SK-MEL-5 (cell line): ENCODE data around the gene PER2. TPM values are rescaled to one million over a fixed set of nuclear protein-coding genes. Genes with fewer than 3 reads are reported as not detected.

Experiments used
- DNase-seq: peaks from one replicate; pipeline ENCODE4 v3.0.0-alpha.2; 2016; ENCODE audit warnings: low read depth, low spot score
- in situ Hi-C: cut with HindIII; loops from 2 replicates; pipeline ENCODE4 v1.10.0; 2016; ENCODE audit warnings: low sequenced_read_pairs, high pct_unique_total_duplicates, low pct_unique_long_range_greater_than_20kb
- total RNA-seq: library from RNA; depleted of rRNA; stranded (reverse); fragments of >200 nt; shearing (Covaris generic); gene quantifications from 2 replicates; pipeline ENCODE4 v1.2.3, GENCODE V29; 2014

The PER2 gene
- total RNA-seq, 1 experiment from 2014 or later = 1.8 TPM

DNA sequence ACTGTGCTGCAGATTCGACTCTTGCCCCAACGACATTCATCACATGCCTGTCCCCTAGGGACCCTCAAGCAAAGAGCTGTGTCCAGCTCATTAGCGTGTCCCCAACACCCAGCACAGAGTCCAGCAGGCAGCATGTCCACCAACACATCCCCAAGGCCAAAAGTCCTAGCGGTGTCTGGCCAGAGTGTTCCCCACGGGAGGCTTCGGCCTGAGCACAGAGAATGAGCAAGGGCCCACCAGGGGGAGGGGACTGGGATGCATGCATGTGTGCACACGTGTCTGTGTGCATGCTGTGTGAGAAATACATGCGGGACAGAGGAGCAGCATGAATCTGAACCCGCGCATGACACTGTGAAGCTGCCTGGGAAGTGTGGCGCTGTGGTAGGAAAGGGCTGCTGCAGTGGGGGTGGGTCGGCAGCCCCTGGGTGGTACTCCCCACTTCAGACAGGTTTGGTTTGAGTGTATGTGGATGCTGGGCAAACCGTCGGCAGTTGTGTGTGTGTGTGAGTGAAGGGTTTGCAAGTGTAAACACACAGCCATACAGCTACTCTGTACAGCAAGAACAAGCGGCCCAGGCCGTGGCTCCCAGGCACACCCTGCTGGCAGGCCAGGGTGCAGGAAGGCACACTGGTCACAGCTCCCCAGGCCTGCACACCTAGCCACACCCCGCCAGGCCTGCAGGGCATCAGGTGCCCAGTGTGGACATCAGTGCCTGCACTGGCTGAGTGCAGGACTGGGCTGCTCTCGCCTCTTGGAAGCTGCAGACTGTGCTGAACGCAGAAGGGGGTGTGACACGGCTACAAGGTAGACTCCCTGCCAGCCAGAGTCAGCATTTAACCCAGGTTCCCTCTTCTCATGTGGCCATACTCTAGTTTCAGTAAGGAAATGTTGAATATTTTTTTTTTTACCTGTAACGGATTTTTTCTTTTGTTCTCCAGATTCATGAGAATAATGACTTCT, 29.1 kb downstream of the PER2 start:
- in situ Hi-C loops = no loop called here
- DNase-seq = no peak

DNA sequence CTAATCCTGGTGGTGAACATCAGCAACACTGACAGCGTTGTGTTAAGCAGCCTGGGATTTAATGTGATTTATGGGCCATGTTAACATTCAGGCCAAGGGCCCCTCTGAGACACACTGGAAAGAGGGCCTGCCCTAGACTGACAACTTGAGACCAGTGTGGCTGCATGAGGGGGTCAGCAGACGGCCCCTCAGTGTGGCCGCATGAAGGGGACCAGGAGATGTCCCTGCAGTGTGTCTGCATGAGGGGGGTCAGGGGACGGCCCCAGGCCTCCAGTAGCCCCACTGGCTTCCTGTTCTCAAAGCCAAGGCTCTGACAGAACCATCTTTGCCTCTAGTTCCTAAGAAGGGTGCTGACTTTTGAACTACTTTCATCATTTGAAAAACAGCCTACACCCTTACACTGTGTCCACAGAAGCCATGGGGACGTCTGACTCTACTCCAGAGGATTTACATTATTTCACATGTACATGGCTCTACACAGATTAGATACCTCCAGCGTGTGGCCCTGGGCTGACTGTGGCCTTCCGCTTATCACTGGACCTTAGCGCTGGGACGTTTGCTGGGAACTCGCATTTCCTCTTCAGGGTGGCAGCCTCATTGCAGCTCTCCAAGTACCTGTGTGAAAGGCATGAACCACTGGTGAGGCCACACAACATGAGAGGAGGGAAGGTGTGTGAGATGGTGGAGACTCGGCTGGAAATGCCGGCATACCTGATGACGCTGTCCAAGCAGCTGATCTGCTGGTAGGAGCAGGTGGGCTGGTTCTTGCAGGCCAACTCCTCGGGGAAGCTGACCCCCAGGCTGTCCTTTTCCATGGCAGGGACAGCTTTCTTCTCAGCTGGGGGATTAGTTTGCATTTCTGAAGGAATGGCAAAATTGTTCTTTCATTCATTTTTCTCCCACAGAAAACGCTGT, 30.4 kb downstream of the PER2 start:
- no peak for DNase-seq
- in situ Hi-C loops = no loop called here

DNA sequence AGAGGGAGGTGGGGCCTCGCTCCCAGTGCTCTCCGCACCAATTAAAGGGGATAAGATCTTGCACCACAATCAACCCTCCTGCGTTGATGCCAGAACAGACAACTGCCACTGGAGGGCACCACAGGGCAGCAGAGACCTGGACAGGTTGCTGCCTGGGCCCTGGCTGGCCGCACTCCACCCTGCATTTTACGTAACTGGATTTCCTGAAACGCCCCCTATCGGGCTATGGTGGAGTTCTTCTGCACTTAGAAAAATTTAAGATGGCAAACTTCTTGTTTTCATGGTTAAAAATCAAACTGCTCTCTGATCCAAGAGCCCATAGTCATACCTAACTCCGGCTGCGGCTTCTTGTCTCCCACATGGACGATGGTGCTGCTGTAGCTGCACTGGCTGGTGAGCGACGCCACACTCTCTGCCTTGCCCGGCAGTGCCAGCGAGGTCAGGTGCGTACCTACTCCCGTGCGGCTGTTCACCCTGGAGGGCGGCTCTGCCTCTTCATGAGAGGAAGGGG, 31.8 kb downstream of the PER2 start:
- DNase-seq = peak; percentile 96
- in situ Hi-C loops = no loop called here

DNA sequence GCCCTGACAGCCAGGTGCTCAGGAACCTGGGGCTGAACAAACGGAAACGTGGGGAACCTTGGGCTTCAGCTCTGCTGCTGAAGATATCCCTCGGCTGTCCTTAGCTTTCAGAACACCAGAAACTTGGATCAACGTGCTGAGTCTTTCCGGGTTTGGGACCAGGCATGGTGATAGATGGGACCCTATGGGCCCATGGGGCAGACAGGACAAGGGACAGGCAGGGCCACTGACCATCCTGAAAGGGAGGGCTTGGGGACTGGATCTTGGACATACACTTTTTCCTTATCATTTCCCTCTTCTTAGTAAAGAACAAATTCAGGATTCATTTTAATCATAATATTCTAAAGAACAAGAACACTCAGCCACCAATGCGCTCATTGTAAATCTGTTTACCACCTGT, 32.3 kb downstream of the PER2 start:
- in situ Hi-C loops = no loop called here
- DNase-seq = no peak

DNA sequence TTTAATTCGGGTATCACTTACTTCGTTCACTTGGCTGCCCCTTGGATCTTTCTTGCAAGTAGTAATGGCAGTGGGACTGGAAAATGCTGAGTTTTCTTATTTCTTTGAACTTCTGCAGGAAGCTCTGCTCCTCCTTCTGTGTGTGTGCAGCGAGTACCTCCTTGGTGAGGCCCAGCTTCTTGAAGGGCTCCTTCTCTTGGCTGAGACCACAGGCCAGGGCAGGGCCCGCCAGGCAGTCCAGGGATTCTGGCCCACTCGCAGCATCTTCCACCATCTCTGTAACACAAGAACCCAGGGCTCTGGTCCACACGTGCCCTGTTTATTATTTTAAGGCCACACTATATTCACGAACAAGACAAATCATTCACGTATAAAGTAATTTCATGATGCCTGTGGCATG, 32.8 kb downstream of the PER2 start:
- in situ Hi-C loops = no loop called here

DNA sequence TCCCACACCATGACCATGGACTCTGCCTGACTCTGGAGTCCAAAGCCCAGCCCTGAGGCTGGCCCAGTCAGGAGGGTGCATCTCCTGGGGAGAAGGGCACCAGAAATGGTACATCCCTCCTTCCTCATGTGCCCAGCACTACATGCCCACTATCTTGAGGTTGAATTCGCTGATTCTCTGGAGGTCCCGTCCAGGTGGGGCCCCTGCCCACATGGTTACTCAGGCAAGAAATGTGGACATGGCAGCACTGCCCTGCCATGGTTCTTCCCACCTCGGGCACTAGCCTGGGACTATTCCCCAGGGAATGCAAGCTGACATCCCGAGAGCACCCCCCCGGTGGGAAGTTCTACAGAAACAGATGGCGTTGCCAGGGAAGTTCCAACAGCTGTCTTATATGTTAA, 33.3 kb downstream of the PER2 start:
- in situ Hi-C loops = no loop called here
- DNase-seq = no peak

More for the DNA sequence above, 32.8 kb downstream of the PER2 start:
- DNase-seq = no peak

DNA sequence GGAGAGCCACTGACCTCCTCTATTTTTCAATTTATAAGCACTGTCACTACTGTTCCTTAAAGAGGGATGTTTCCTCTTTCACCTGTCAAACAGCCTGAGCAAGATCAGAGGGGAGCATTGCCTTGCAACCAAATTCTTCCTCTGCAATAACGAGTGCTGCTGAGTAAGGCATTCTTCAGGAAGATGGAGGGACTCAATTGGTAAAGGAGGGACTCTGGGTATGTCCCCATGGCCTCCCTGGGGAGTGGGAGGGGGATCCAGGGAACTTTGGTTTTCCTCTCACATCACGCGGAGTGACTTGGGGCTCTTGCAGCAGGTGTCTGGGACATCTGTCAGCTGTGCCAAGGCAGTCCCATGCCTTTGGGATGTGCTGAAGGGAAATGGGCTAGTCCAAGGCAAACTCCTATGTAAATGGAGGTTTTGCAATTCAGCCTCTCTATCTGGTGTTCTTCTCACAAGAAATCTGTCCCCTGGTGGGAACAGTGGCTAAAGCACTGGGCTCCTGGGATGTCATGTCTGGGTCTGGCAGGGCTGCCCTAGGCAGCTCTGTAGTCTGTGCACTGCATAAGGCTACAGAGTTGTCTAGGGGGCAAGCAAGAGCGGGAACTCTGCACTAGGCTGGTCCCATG, 34.2 kb downstream of the PER2 start:
- in situ Hi-C loops = no loop called here
- DNase-seq = no peak

DNA sequence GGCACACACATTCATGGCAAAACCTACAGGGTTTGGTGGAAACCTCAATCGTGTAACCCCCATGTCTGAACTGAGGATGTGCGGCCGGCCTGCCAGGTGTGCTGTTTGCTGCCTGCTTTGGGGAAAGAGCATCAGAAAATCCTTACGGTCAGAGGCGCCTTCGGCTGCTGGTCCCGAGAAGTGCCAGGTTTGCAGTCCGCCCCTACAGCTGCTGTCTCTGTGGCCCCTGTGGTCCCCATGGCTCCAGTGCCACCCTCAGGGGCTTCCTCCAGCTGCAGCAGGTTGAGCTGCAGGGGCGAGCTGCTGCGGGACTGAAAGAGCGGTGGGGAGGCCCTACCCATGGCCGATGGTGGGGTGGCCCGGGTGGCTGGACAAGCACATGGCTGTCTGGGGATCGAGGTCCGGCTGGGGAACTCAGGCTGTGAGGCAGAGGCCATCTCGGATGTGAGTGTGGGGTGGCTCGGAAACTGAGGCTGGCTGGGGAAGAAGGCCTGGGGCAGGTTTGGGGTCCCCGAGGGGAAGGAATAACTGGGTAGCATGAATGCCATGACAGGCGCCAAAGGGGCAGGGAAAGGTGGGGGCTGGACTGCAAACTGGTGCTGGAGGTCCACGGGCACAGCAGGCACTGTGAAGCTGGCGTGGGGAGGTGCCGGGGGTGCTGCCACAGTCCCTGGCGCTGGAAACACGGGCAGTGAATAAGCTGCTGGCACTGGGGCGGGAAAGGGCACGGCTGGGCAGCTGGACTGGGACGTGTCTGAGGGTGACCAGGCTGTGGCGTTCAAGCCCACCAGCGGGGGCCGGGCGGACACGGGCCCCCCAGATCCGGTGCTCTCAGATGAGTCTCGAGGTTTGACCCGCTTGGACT, 35.4 kb downstream of the PER2 start:
- no peak for DNase-seq
- in situ Hi-C loops = no loop called here

DNA sequence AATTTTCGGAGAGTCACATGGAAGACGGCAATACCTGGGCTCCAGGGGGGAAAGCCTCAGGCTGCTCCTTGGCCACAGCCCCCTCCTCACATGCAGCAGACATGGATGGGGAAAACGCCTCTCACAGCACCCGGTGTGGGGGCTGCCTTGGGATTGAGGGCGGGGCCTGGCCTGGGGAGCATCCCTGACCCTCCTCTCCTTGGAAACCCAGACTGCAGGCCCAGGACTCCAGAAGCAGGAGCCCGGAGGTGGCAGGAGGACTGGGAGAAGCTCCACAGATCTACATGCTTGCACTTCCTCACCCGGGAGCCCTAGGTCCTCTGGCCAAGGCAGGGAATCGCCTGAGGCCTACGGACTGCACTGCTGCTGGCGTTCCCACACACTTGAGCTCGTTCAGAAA, 36.4 kb downstream of the PER2 start:
- no peak for DNase-seq
- in situ Hi-C loops = no loop called here

DNA sequence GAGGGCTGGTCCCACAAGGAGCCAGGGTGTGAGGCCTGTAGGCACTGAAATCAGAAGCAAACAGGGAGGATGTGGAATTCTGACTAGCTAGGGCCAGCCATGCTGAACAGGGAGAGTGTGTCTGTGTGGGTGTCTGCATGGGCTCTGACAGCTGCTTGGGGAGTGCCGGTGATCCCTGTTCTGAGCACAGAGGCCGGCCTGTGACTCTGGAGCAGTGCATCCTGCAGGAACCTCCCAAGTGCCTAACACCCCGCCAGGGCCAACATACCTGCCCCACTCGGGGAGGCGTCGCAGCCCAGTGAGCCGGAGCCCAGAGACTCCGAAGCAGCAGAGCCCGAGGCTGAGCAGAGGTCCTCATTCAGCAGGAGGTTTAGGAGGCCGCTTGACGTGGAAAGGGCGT, 37.1 kb downstream of the PER2 start:
- in situ Hi-C loops = no loop called here
- no peak for DNase-seq

DNA sequence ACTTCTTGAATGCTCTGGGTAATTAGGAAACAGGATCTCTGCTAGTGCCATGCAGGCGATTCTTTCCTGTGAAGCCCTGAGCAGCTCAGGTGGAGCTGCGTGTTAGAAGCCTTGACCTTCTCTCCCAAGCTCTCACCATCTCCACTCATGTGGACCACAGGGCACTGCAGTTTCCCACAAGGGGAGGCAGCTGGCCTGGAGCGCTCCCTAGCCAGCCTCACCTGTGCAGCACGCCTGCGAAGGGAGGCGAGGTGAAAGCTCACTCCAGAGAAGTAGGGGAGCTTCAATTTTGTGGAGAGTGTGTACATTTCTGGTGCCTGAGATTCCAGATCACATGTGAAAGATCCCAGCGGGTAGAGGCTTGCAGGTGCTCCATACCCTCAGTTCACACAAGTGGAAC, 37.5 kb downstream of the PER2 start:
- in situ Hi-C loops = no loop called here
- DNase-seq = no peak

DNA sequence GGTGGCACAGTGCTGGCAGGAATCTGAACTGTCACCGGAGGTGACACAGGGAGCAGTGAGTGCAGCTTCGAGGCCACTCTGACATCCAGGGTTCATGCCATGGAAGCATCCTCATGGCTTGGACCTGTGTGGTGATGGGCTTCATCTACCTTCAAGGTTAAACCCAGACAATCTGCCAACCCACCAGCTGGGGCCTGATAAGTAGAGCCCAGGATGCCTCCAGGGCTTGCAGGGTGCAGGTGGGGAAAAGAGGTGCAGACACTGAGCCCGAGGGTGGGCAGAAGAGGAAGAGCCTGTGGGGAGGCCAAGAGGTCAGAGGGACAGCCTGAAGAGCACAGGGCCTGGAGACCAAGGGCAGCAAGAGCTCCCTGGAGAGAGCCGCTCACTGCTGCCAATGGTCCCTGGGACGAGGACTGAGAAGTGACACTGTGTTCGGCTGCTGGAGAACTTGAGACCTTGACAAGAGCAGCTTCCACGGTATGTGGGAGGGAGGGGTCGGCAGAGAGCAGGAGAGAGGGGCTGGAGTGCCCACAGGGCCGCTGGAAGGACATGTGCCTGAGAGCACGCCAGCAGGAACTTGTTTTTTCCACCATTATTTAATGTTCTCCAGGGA, 40.5 kb downstream of the PER2 start:
- in situ Hi-C loops = no loop called here
- no peak for DNase-seq

DNA sequence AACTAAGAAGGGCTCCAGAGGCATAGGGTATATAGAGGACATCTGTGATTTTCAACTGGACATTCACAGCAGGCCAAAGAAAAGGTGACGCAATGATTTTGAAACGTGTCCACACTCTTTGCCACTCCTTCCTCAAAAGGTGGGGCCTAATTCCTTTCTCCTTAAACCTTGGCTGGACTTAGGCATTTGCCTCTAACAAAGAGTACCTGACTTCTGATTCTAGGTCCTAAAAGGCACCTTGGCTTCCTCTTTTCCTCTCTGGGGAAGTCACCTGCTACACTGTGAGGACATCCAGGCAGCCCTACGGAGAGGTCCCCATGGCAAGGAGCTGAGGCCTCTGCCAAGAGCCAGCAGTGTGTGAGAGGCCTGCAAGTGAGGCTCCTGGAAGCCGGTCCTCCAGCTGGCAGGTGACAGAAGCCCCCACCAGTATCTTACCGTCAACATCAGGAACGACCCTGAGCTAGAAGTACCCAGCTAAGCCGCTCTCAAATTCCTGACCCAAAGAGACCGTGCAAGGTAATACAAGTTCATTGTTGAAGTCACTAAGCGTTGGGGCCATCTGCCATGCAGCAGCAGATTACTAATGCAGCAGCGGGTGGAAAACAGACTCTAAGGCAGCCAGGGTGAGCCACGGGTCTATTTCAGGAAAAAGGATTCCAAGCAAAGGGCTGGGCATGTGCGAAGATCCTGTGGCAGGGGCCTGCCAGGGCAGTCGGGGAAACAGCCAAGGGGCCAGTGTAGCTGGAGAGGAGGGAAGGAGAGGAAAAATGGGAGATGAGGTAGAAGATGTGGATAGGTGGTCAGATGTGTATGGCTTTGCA, 41.2 kb downstream of the PER2 start:
- no peak for DNase-seq
- in situ Hi-C loops = no loop called here

DNA sequence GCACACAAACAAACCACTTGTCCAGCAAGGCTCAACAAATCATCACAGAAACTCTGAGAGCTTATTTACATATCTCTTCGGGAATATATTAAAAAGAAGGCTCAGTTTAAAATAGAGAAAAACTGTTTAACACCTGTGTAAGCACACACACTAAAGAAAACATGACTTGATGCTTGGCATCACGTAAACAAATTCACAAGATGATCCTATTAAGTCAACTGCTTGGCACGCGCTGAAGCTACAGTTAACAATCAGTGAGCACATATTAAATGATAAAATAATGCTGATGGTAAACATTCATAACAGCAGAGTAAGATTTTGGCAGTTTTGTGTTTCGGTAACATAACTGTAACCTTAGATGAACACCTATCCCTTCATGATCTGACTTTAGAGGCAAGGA, 44.3 kb downstream of the PER2 start:
- in situ Hi-C loops = no loop called here

DNA sequence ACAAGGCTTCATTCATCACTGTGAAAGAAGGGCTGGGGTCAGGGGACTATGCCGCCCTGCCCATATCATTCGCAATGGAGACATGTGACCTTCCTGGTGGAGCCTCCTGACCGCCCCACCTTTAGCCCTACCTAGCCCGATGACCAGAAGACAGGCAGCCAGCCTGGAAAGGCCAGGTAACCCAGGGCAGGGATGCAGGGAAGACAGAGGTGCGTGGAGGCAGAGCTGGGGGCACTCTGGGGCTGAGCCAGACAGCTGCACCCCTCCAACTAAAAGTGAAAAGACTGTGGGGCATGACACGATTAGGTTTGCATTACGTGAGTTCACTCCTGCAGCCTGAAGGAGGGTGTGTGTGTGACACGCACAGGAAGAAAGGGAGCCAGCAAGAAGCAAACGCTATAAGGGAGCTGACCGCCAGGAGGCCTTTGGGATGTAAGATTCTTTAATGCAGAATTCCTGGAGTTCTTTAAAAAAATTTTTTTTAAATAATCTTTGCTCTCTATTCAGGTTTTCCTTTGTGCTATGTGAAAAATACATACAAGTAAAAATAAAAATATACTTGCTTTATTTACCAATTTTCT, 44.8 kb downstream of the PER2 start:
- in situ Hi-C loops = no loop called here
- DNase-seq = peak; percentile 46

More for the DNA sequence above, 44.3 kb downstream of the PER2 start:
- no peak for DNase-seq
